ENCODE data around the gene PLXNB1. TPM values are rescaled to one million over a fixed set of nuclear protein-coding genes. Genes with fewer than 3 reads are reported as not detected.

Gene PLXNB1
- total RNA-seq, 1 experiment from 2014 or later: 149 TPM

DNA sequence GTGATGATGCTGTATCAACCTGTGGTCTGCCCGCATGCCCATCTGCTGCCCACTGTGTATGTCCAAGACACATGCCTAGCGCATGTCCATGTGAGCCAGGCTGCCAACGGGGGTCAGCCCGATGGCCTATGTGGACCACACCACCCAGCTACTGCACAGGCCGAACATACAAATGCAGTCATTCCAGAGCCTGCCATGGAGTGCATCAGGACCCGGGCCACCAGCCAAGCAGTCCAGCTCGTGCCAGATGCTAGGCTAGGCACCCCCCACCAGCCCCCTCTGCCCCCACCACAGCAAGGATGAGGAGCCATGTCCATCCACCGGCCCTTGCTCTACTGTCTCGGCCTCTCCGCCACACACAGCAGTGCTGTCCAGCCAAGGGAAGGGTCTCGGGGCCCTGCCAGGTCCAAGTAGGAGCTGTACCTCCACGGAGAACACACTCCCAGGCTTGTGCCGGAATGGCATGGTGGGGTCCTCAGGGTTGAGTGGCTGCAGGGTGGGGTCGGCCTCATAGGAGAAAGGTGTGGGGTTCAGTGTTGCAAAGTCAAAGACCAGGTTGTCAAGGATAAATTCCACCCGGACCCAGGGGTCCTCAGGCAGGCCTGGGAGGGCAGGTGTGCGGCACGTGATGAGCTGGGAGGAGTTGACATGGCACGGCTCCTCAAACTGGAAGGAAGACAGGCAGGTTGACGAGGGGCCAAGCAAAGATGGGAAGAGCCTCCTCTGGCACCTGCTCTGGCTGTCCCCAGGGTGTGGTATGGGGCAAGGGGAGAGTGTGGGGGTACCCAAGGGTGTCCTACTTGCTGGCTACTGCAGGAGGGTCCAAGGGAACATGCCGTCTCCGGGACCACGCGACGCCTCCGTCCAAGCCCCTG lies 15.3 kb downstream of the PLXNB1 start:
- DNase-seq: no peak
- no peaks in the 10 kb centered on the region for H3K4me1 ChIP-seq
- Mint-ChIP-seq H3K4me1 (ENCODE audit: low read depth, unreplicated experiment) (peaks cover 5% of the 10 kb centered on the region), H3K27me3 (ENCODE audit: insufficient read depth, unreplicated experiment) (no peaks in the 10 kb centered on the region), H3K9me3 (ENCODE audit: unreplicated experiment) (no peaks in the 10 kb centered on the region), H3K36me3 (ENCODE audit: insufficient read depth, unreplicated experiment) (peaks cover 98% of the 10 kb centered on the region), H3K27ac (ENCODE audit: unreplicated experiment) (no peak overlapping the region), H3K4me3 (ENCODE audit: unreplicated experiment) (no peak overlapping the region)
- no peak overlapping the region for H3K4me3 ChIP-seq (ENCODE audit: low read depth, low read length)
- TF ChIP-seq, protein P1, sequence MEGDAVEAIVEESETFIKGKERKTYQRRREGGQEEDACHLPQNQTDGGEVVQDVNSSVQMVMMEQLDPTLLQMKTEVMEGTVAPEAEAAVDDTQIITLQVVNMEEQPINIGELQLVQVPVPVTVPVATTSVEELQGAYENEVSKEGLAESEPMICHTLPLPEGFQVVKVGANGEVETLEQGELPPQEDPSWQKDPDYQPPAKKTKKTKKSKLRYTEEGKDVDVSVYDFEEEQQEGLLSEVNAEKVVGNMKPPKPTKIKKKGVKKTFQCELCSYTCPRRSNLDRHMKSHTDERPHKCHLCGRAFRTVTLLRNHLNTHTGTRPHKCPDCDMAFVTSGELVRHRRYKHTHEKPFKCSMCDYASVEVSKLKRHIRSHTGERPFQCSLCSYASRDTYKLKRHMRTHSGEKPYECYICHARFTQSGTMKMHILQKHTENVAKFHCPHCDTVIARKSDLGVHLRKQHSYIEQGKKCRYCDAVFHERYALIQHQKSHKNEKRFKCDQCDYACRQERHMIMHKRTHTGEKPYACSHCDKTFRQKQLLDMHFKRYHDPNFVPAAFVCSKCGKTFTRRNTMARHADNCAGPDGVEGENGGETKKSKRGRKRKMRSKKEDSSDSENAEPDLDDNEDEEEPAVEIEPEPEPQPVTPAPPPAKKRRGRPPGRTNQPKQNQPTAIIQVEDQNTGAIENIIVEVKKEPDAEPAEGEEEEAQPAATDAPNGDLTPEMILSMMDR (IDR thresholded peaks at IDR 0.05; ENCODE audit: insufficient read depth in 1 of 2, low read depth in 1 of 2, low read length in 1 of 2, severe bottlenecking in 1 of 2, unreplicated experiment in 1 of 2): no peak
- no peaks in the 10 kb centered on the region for H3K27me3 ChIP-seq (replicated peaks; ENCODE audit: control insufficient read depth, insufficient read depth, low read length)
- intact Hi-C loops (cut with micrococcal nuclease; ENCODE audit: unreplicated experiment): no loop called here
- ChIA-PET POLR2A (no interaction called here), CTCF (interaction anchor here (0.7 to 6.1 kb wide), 4 partner anchors 21 to 226 kb away, joined by 3 to 40 read pairs (median 4); partner anchors contain the start of genes CCDC51 and TMA7)
- no TSS peak for BruUV-seq (replicated peaks)
- no peaks in the 10 kb centered on the region for H3K9me3 ChIP-seq
- peaks cover 22% of the 10 kb centered on the region for H3K36me3 ChIP-seq (ENCODE audit: control insufficient read depth, insufficient read depth, low read length)

DNA sequence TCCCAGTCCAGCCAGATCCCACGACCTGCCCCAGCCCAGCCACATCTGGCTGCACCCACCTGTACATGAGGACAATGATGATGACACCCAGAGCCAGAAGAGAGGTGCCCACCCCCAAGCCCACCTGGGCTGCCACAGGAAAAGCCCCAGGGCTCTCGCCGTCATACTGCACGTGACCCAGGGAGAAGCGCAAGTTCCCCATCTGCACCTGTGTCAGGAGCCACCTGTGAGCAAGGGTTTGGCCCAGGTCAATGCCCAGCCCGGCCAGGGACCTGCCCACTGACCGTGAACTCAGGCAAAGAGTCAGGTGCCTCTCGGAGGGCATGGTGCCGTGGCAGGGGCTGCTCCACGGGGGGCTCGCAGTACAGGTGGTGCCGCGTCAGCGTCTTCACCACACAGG lies 16.3 kb downstream of the PLXNB1 start:
- H3K27ac Mint-ChIP-seq (ENCODE audit: unreplicated experiment): no peak overlapping the region
- BruUV-seq (replicated peaks): no TSS peak
- Histone ChIP-seq H3K27me3 (replicated peaks; ENCODE audit: control insufficient read depth, insufficient read depth, low read length) (no peaks in the 10 kb centered on the region), H3K36me3 (ENCODE audit: control insufficient read depth, insufficient read depth, low read length) (peaks cover 19% of the 10 kb centered on the region), H3K4me1 (no peaks in the 10 kb centered on the region), H3K9me3 (no peaks in the 10 kb centered on the region), H3K4me3 (ENCODE audit: low read depth, low read length) (no peak overlapping the region)
- TF ChIP-seq, protein P1 (IDR thresholded peaks at IDR 0.05; ENCODE audit: insufficient read depth in 1 of 2, low read depth in 1 of 2, low read length in 1 of 2, severe bottlenecking in 1 of 2, unreplicated experiment in 1 of 2): no peak
- H3K4me3 Mint-ChIP-seq (ENCODE audit: unreplicated experiment): no peak overlapping the region
- H3K9me3 Mint-ChIP-seq (ENCODE audit: unreplicated experiment): no peaks in the 10 kb centered on the region
- CTCF ChIA-PET: interaction anchor here (2.5 kb wide), 1 partner anchor 22 kb away, joined by 22 read pairs; no protein-coding TSS in a partner anchor
- no peak for DNase-seq
- POLR2A ChIA-PET: no interaction called here
- peaks cover 5% of the 10 kb centered on the region for H3K4me1 Mint-ChIP-seq (ENCODE audit: low read depth, unreplicated experiment)
- peaks cover 94% of the 10 kb centered on the region for H3K36me3 Mint-ChIP-seq (ENCODE audit: insufficient read depth, unreplicated experiment)
- intact Hi-C loops (cut with micrococcal nuclease; ENCODE audit: unreplicated experiment): no loop called here
- no peaks in the 10 kb centered on the region for H3K27me3 Mint-ChIP-seq (ENCODE audit: insufficient read depth, unreplicated experiment)

DNA sequence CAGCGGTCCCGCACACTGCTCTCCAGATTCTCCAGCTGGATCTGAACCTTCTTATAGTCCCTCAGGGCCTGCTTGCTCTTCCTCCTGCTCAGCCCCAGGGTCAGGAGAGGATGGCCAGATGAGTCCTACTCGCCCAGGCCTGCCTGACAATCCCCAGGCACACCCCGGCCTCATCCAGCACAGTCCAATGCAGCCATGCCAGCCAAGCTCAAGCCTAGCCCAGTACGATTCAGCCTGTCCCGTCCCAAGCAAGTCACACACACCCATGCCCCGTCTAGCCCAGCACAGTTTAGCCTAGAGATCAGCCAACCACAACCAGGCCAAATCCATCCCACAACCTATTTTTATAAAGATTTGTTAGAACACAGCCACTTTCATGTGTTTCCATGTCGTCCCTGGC lies 16.8 kb downstream of the PLXNB1 start:
- H3K9me3 Mint-ChIP-seq (ENCODE audit: unreplicated experiment): no peaks in the 10 kb centered on the region
- H3K27ac Mint-ChIP-seq (ENCODE audit: unreplicated experiment): peak overlapping the region; percentile 48
- no peaks in the 10 kb centered on the region for H3K27me3 ChIP-seq (replicated peaks; ENCODE audit: control insufficient read depth, insufficient read depth, low read length)
- H3K27me3 Mint-ChIP-seq (ENCODE audit: insufficient read depth, unreplicated experiment): no peaks in the 10 kb centered on the region
- peaks cover 19% of the 10 kb centered on the region for H3K36me3 ChIP-seq (ENCODE audit: control insufficient read depth, insufficient read depth, low read length)
- H3K36me3 Mint-ChIP-seq (ENCODE audit: insufficient read depth, unreplicated experiment): peaks cover 93% of the 10 kb centered on the region
- no TSS peak for BruUV-seq (replicated peaks)
- intact Hi-C loops (cut with micrococcal nuclease; ENCODE audit: unreplicated experiment): no loop called here
- no peak for DNase-seq
- TF ChIP-seq, protein P1 (IDR thresholded peaks at IDR 0.05; ENCODE audit: insufficient read depth in 1 of 2, low read depth in 1 of 2, low read length in 1 of 2, severe bottlenecking in 1 of 2, unreplicated experiment in 1 of 2): no peak
- H3K4me1 ChIP-seq: no peaks in the 10 kb centered on the region
- H3K9me3 ChIP-seq: no peaks in the 10 kb centered on the region
- POLR2A ChIA-PET: interaction anchor here (0.6 kb wide), 1 partner anchor 91 kb away, joined by 10 read pairs; no protein-coding TSS in a partner anchor
- peaks cover 5% of the 10 kb centered on the region for H3K4me1 Mint-ChIP-seq (ENCODE audit: low read depth, unreplicated experiment)
- CTCF ChIA-PET: interaction anchor here (2.5 kb wide), 1 partner anchor 23 kb away, joined by 22 read pairs; no protein-coding TSS in a partner anchor
- no peak overlapping the region for H3K4me3 ChIP-seq (ENCODE audit: low read depth, low read length)
- H3K4me3 Mint-ChIP-seq (ENCODE audit: unreplicated experiment): no peak overlapping the region
